Breast epithelium (tissue), 3 donors: ENCODE data around the gene NUAK2.

Experiments
- CTCF ChIP-seq, 3 donors: fragments of 450-650 bp; IDR thresholded peaks; one replicate each; pipeline ENCODE4 v1.5.1; 2016 to 2017; ENCODE audit warnings: antibody characterized with exemption in 3 of 3, mild to moderate bottlenecking in 3 of 3, moderate library complexity in 3 of 3
- POLR2A ChIP-seq: fragments of 450-650 bp; IDR thresholded peaks from one replicate; pipeline ENCODE4 v1.6.1; 2016; ENCODE audit warnings: antibody characterized with exemption, mild to moderate bottlenecking, moderate library complexity
- POLR2AphosphoS5 ChIP-seq, 3 donors: sonication (generic); formaldehyde crosslinking; IDR thresholded peaks; one replicate each; pipeline ENCODE4 v1.6.1; 2017; ENCODE audit warnings: antibody characterized with exemption in 3 of 3

GRCh38 chr1:205271277-205271676 is 50.3 kb downstream of the NUAK2 start:
- TF ChIP-seq CTCF (IDR thresholded peaks at IDR 0.05) (no peak), POLR2A (no peak), POLR2AphosphoS5 (IDR thresholded peaks at IDR 0.05) (no peak)
